ENCODE data around the gene THTPA. TPM values are rescaled to one million over a fixed set of nuclear protein-coding genes. Genes with fewer than 3 reads are reported as not detected.

The THTPA gene
- total and polyA plus RNA-seq, 2 of the 13 experiments (the other 11 are each of a cell fraction or from before 2014, with no cell fraction given): 7.4 to 8.7 TPM

DNA sequence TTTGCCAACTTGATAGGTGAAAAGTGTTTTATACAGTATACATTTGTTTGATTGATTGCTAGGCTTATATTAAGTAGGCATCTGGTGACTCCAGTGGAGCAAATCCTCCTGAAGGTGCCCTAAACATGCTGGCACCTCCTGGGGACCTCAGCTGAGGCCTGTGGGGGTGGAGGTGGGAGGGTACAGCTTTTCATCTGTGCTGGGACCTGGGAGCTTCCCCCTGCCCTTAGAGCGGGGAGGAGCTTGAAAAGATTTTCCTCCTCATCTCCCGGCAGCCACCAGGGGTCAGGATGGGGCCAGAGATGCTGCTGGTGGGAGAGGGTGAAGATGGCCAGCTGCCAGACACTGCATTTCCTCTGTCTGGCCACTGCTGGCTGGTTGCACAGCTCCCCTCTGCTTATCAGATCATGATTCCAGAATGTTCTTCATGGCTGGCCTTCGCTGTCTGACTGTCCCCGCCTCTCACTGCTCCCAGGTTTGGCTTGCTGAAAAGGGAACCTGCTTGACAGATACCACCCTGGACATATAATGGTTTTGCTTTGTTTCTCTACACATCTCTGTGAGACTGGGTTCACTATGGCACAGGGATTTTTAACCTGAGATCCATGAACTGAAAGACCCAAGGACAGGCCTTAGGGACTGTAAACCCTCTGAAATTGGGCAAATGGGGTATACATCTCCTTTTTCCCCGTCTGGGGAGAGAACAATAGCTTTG, 33.0 kb downstream of the THTPA start (continued):
- TF ChIP-seq, protein P1, sequence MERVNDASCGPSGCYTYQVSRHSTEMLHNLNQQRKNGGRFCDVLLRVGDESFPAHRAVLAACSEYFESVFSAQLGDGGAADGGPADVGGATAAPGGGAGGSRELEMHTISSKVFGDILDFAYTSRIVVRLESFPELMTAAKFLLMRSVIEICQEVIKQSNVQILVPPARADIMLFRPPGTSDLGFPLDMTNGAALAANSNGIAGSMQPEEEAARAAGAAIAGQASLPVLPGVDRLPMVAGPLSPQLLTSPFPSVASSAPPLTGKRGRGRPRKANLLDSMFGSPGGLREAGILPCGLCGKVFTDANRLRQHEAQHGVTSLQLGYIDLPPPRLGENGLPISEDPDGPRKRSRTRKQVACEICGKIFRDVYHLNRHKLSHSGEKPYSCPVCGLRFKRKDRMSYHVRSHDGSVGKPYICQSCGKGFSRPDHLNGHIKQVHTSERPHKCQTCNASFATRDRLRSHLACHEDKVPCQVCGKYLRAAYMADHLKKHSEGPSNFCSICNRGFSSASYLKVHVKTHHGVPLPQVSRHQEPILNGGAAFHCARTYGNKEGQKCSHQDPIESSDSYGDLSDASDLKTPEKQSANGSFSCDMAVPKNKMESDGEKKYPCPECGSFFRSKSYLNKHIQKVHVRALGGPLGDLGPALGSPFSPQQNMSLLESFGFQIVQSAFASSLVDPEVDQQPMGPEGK (CRISPR knock-in tag; IDR thresholded peaks at IDR 0.05): peak; percentile 89
- TF ChIP-seq, protein P2, sequence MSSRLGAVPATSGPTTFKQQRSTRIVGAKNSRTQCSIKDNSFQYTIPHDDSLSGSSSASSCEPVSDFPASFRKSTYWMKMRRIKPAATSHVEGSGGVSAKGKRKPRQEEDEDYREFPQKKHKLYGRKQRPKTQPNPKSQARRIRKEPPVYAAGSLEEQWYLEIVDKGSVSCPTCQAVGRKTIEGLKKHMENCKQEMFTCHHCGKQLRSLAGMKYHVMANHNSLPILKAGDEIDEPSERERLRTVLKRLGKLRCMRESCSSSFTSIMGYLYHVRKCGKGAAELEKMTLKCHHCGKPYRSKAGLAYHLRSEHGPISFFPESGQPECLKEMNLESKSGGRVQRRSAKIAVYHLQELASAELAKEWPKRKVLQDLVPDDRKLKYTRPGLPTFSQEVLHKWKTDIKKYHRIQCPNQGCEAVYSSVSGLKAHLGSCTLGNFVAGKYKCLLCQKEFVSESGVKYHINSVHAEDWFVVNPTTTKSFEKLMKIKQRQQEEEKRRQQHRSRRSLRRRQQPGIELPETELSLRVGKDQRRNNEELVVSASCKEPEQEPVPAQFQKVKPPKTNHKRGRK (CRISPR knock-in tag; IDR thresholded peaks at IDR 0.05): peak; percentile 79; the same call in 1 of the 2 replicates
- no peak for TF ChIP-seq JDP2 (CRISPR knock-in tag; IDR thresholded peaks at IDR 0.05; ENCODE audit: borderline replicate concordance)
- TF ChIP-seq, protein P3, sequence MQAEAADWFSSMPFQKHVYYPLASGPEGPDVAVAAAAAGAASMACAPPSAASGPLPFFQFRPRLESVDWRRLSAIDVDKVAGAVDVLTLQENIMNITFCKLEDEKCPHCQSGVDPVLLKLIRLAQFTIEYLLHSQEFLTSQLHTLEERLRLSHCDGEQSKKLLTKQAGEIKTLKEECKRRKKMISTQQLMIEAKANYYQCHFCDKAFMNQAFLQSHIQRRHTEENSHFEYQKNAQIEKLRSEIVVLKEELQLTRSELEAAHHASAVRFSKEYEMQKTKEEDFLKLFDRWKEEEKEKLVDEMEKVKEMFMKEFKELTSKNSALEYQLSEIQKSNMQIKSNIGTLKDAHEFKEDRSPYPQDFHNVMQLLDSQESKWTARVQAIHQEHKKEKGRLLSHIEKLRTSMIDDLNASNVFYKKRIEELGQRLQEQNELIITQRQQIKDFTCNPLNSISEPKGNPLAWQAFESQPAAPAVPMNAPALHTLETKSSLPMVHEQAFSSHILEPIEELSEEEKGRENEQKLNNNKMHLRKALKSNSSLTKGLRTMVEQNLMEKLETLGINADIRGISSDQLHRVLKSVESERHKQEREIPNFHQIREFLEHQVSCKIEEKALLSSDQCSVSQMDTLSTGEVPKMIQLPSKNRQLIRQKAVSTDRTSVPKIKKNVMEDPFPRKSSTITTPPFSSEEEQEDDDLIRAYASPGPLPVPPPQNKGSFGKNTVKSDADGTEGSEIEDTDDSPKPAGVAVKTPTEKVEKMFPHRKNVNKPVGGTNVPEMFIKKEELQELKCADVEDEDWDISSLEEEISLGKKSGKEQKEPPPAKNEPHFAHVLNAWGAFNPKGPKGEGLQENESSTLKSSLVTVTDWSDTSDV (CRISPR knock-in tag; IDR thresholded peaks at IDR 0.05): no peak; the same call in 1 of the 2 replicates
- TF ChIP-seq YY1 (IDR thresholded peaks at IDR 0.05; ENCODE audit: insufficient read depth, insufficient replicate concordance, low read depth, low read length): peak; percentile 87
- no peak for TF ChIP-seq ZNF672 (CRISPR knock-in tag; IDR thresholded peaks at IDR 0.05)
- no peak; the same call in 1 of the 2 replicates for TF ChIP-seq ZNF75D (CRISPR knock-in tag; IDR thresholded peaks at IDR 0.05; ENCODE audit: borderline replicate concordance)
- TF ChIP-seq ZMYM4 (CRISPR knock-in tag; IDR thresholded peaks at IDR 0.05): peak; percentile 99
- TF ChIP-seq, protein P4, sequence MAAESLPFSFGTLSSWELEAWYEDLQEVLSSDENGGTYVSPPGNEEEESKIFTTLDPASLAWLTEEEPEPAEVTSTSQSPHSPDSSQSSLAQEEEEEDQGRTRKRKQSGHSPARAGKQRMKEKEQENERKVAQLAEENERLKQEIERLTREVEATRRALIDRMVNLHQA (CRISPR knock-in tag; IDR thresholded peaks at IDR 0.05): no peak
- TF ChIP-seq, protein P5, sequence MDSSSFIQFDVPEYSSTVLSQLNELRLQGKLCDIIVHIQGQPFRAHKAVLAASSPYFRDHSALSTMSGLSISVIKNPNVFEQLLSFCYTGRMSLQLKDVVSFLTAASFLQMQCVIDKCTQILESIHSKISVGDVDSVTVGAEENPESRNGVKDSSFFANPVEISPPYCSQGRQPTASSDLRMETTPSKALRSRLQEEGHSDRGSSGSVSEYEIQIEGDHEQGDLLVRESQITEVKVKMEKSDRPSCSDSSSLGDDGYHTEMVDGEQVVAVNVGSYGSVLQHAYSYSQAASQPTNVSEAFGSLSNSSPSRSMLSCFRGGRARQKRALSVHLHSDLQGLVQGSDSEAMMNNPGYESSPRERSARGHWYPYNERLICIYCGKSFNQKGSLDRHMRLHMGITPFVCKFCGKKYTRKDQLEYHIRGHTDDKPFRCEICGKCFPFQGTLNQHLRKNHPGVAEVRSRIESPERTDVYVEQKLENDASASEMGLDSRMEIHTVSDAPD (CRISPR knock-in tag; IDR thresholded peaks at IDR 0.05): peak; percentile 92
- TF ChIP-seq POLR2A (IDR thresholded peaks at IDR 0.05; ENCODE audit: insufficient read depth in 1 of 2, low read depth in 2 of 2, low read length in 2 of 2): no peak
- peak; percentile 90; the same call in 1 of the 2 replicates for TF ChIP-seq MAZ (IDR thresholded peaks at IDR 0.05; ENCODE audit: borderline replicate concordance, low read depth, low read length)
- peak; percentile 96 for TF ChIP-seq MAZ (CRISPR knock-in tag; IDR thresholded peaks at IDR 0.05; ENCODE audit: low read depth)
- peak; percentile 48; the same call in 1 of the 2 replicates for TF ChIP-seq NFYB (CRISPR knock-in tag; IDR thresholded peaks at IDR 0.05)
- TF ChIP-seq ZNF710 (CRISPR knock-in tag; IDR thresholded peaks at IDR 0.05; ENCODE audit: borderline replicate concordance): peak; percentile 97; the same call in 1 of the 2 replicates
- TF ChIP-seq ZEB1 (IDR thresholded peaks at IDR 0.05; ENCODE audit: insufficient replicate concordance, low read depth): no peak
- peak; percentile 74 for TF ChIP-seq ZSCAN22 (CRISPR knock-in tag; IDR thresholded peaks at IDR 0.05)

Measured in HepG2 (cell line).